Measurements from ENCODE around the gene TESPA1.

DNA sequence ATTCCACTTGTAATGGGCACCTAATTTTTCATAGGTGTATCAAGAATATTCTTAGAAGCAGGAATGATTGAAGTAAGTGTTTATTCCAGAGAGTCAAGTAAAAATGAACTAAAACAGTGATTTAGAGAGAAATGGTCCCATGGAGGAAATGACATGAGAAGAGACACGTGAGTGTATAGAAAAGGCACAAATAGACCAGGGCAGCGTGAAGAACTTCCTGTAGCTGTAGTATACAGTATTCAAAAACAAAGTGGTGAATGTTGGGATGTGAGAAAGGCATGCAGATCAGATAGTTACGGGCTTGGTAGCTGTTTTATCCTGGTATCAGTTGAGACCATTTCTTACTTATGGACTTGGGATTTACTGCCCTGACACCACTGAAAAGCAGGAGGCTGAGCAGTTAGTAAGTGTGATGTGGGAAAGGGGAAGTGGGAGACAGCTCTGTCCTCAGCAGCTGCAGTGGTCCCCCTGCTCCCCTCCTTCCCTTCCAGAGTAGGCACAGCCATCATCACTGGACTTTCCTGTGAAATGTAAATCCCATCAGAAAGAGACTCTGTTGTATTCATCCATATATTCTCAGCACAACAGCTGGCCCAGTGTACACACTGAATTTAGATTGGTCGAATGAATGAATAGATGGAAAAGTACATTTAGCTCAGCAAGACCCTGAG is 16.8 kb upstream of the TESPA1 start:
- TF ChIP-seq POLR2A (IDR thresholded peaks at IDR 0.05) (no peak), POLR2AphosphoS5 (IDR thresholded peaks at IDR 0.05) (no peak), EP300 (IDR thresholded peaks at IDR 0.05; ENCODE audit: low read depth) (no peak), CTCF (IDR thresholded peaks at IDR 0.05) (no peak)

Data from transverse colon (tissue), 4 donors.